Transverse colon (tissue), 4 donors: ENCODE measurements around the gene GRM4.

Experiments used
- EP300 ChIP-seq: sonication (generic); formaldehyde crosslinking; IDR thresholded peaks from one replicate; pipeline ENCODE4 v1.6.1; 2017; ENCODE audit warnings: antibody characterized with exemption, low read depth
- POLR2A ChIP-seq: fragments of 450-650 bp; IDR thresholded peaks from one replicate; pipeline ENCODE4 v1.6.1; 2016; ENCODE audit warnings: antibody characterized with exemption, mild to moderate bottlenecking, moderate library complexity
- POLR2AphosphoS5 ChIP-seq, 3 donors: sonication (generic); formaldehyde crosslinking; IDR thresholded peaks; one replicate each; pipeline ENCODE4 v1.6.1; 2016; ENCODE audit warnings: antibody characterized with exemption in 3 of 3
- TF ChIP-seq, protein P1 (sequence below), 5 experiments: fragments of 200-600 bp in 3 of 5; fragments of 450-650 bp in 2 of 5; sonication (generic) in 3 of 5; IDR thresholded peaks; 1 replicate in 2 of 5; 2 replicates in 3 of 5; pipeline ENCODE4 v1.5.1; 2016 to 2017; ENCODE audit warnings: antibody characterized with exemption in 5 of 5, inconsistent platforms in 3 of 5, mild to moderate bottlenecking in 2 of 5, moderate library complexity in 1 of 5

- TF ChIP-seq, protein P1, sequence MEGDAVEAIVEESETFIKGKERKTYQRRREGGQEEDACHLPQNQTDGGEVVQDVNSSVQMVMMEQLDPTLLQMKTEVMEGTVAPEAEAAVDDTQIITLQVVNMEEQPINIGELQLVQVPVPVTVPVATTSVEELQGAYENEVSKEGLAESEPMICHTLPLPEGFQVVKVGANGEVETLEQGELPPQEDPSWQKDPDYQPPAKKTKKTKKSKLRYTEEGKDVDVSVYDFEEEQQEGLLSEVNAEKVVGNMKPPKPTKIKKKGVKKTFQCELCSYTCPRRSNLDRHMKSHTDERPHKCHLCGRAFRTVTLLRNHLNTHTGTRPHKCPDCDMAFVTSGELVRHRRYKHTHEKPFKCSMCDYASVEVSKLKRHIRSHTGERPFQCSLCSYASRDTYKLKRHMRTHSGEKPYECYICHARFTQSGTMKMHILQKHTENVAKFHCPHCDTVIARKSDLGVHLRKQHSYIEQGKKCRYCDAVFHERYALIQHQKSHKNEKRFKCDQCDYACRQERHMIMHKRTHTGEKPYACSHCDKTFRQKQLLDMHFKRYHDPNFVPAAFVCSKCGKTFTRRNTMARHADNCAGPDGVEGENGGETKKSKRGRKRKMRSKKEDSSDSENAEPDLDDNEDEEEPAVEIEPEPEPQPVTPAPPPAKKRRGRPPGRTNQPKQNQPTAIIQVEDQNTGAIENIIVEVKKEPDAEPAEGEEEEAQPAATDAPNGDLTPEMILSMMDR (IDR thresholded peaks at IDR 0.05): no peak
- TF ChIP-seq POLR2A (no peak), EP300 (no peak), POLR2AphosphoS5 (IDR thresholded peaks at IDR 0.05) (no peak)
These were observed 60.3 kb downstream of the GRM4 start for GRCh38 chr6:34085453-34086170.
